Measurements from ENCODE around the gene STK32C.

- TF ChIP-seq CTCF (IDR thresholded peaks at IDR 0.05) (no peak), POLR2A (IDR thresholded peaks at IDR 0.05) (no peak)
Measured at GRCh38 chr10:132180736-132181135, 127.0 kb downstream of the STK32C start.
